HG02981 (cell line): ENCODE data around the gene DPP10.
"Not testable (repeated sequence)": the region's sequence is repeated elsewhere in the genome, so short reads cannot be mapped to it uniquely, and the experiment has no call there.

ENCODE experiments used
- ATAC-seq: cut with Tn5 transposase; IDR thresholded peaks from one replicate; pipeline ENCODE4 v1.9.1; 2021; ENCODE audit warnings: mild to moderate bottlenecking, moderate library complexity; ENCODE audit not compliant: unreplicated experiment

DPP10 gene

DNA sequence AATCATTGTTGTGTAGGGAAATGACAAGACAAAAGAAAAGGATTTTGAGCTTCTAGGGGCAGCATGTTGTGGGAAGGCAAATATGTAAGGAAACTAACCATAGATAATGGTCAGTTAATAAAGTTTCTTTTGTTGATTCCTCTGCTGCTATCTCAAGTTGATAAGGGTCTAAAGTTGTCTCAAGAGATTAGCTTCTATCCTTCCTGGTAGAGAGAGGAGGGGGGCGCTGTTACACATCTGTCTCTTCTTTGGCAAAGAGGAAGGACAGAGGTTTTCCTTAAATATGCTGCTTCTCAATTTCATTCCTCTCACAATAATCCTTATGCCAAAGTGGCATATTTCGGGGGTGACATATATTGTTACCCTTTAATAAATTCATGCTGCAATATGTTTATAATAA is 944.0 kb downstream of the DPP10 start:
- no peak for ATAC-seq

DNA sequence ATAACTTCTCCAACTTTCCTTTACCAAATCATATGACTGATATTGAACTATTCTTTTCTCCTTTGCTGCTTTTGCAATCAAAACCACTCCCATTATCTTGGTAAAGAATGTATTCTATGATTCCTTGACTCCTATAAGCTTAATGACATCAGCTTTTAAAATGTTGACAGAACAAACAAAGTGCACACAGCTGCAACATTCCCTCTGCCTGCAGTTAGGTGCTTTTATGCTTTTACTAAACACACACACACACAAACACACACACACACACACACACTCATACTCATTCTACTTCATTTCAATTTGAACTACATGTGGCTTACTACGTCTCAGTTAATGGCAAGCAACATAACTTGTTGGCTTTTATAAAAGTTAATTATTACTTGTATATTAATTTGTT is 946.6 kb downstream of the DPP10 start:
- no peak for ATAC-seq

DNA sequence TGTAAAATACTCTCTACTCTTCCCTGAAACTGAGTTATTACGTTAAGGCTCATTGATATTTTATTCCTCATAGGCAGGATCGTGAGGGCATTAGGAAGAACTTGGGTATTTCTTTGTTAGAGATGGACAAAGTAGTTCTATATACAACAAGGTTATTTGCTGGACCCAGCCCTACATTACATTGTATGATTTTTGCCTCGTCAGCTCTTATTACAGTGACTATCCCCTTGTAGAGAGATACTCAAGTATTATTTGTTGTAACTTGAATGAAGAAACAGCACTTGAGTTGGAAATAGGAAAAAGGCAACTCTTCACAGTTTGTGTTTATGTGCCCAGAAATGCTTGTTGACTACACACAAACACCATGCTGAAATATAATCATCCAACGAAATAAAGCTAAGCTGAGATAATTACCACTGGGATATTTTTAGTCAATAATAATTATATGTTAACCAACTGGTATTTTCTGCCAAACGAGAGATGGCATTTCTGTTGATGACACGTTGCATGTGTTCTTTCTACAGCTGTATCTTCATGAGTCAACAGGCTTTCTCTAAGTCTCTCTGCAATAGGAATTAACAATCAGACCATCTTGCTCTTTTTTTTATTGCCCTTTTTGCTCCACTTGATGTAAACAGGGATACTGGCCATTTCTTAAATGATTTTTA is 947.6 kb downstream of the DPP10 start:
- no peak for ATAC-seq

DNA sequence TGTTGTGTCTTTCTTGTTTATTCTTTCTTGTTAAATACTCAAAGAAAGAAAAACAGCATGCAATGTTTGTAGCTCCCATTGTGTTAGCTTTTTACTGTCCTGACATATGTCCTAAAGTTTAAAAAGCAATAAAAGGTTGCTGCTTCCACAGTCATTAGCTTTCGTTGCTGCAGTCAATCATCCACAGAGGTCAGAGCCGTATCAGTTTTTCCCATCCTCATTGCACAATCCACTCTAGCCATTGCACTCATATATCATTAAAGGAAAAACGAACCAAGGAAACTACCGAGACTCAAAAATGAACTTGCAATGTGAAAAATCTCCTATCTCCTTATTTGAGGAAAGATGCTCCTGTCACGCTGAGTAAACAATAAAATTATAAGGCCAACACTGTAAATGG is 954.1 kb downstream of the DPP10 start:
- no peak for ATAC-seq

DNA sequence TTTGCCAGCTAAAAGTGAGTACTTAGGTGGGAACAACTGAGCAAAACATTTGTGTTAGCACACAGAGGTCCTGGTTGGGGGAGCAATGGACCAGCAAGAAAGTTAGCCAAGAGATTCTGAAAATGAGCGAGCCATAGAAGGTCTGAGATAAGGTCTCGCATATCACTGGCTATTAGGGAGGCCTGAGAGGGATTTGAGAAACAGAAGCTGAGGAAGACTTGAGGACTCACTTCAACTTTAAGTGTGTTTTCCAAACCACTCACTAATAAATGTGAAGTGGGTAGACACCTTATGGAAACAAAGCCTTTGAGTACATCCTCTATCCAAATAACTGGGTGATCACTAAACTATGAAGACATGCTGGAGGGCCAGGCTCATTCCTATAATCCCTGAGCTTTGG is 958.5 kb downstream of the DPP10 start:
- ATAC-seq: no peak

DNA sequence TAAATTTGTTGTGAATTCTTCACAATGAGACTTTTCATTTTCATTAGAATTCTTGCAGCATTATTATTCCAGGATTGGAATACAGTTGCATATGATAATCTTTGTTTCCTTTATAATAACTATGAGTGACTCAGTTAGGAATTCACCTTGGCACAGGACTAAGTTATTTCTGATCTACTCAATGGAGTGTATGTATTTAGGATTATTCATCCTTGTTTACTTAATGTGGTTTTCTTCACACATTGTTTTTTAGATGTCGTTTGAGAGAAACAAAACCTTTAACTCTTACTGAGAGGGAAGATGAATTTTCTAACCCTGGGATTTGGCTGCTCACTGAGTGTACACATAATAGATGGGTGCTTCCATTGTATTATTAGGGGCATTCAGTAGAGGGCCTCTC is 970.1 kb downstream of the DPP10 start:
- ATAC-seq: no peak

DNA sequence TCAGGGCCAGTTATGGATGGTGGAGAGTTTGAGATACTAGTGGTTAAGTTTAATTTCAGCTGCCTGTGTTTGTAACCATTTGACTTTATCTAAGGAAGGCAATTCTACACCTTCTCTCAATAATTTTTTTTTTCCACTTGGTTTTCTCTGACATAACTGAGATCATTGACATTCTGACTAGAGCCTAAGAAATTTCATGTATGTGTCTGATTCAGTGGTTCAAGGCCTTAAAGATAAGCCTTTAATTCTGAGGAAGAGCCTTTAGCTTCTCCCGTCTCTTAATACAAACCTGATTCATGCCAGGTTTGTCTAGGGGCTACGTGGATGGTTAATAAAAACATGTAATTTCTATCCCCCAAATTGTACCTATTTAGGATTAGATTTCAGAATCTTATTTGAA is 971.4 kb downstream of the DPP10 start:
- no peak for ATAC-seq

DNA sequence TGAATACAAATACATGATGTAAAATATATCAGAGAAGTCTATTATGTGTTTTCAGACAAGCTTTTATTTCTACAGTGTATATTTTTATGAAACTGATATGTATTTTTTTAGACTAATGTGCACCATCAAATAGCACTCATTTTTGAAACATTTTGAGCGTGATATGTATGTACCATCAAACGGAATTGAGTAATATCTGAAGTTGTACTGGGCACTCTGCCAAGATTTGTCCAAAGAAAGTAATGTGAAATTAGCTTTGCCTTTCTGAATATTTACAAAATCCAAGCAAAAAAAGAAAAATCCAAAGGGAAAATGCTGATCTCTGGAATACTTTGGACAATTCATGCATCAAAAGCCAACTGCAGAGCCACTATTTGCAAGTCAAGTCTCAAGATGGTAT is 972.0 kb downstream of the DPP10 start:
- no peak for ATAC-seq

DNA sequence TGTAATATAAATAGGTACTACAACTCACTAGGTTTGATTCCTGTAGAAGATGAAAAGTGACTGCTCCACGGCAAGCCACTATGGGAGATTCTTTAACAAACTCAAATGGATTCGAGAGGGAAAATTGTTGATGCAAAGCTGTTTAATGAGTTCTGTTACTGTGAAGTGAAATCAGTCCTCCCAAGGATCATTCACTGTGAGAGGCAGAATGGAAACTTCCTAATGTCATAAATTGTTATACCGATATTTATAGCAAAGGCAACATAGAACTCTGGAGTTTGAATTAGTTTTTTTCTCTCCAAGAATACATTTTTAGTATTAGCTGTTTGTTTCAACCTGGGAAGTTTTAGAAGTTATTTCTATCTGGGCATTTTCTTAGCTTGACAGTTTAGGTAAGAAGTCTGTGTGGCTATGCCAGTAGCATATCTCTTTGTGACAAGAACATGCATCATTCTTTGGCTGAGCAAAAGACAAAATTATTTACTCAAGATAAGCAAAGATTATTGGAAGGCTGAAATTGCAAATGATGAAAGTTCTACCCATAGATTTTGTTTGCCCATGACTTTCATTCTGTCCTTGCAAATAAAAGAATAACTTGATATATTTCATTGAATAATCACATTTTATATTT is 979.7 kb downstream of the DPP10 start:
- ATAC-seq: no peak

DNA sequence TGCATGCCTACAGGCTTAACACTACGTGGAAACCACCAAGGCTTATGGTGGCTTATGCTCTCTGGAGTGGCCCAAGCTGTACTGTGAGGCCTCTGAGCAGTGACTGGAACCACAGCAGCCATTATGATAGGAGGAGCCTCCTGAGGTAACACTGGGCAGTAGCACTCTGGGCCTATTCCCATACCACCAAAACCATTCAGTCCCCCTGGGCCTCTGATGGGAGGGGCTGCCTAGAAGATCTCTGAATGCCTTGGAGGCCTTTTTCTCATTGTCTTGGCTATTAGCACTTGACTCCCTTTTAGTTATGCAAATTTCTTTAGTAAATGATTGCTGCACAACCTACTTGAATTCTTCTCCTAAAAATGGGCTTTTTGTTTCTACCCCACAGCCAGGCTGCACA is 985.0 kb downstream of the DPP10 start:
- ATAC-seq: no peak

DNA sequence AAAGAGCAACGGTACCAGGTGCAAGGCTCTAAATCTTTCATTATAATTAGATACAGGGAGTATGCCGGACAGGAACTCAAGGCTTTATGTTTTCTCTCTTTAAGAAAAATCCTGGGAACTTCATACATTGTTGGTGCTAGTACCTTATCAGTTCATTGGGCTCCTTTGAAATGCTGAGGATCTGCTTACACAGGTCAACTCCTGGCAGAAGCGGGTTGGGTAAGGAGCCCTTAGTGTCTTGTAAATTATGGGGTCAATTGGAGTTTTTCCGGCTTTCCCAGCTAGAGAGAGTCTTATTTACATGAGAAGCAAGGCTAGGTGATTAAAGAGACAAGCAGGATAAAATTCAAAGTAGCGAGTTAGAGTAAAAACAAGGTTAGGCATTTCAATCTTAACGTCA is 998.3 kb downstream of the DPP10 start:
- not testable (repeated sequence) for ATAC-seq

DNA sequence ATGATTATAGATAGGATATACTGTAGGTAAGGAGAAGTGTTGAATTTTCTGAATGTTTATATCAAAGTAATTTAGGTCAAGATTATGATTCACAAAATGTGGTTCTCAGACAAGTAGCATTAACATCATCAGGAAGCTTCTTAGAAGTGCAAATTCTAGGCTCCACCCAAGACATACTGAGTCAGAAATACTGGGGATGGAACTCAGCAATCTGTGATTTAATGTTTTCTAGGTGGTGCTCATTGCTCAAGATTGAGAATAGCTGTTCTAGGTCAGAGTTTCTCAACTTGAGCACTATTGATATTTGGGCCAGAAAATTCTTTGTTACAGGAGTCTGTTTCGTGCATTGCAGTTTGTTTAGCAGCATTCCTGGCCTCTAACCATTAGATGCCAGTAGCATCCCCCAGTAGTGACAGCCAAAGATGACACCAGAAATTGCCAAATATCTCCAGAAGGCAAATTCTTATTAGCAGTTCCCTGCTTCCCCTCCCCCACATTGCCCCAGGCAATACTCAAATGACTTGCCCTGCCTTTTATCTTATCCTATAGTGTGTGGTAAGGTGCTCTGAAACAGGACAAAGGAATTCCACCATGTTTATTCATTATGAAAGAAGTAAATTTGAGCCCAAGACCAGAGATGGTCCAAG is 1001.2 kb downstream of the DPP10 start:
- no peak for ATAC-seq

DNA sequence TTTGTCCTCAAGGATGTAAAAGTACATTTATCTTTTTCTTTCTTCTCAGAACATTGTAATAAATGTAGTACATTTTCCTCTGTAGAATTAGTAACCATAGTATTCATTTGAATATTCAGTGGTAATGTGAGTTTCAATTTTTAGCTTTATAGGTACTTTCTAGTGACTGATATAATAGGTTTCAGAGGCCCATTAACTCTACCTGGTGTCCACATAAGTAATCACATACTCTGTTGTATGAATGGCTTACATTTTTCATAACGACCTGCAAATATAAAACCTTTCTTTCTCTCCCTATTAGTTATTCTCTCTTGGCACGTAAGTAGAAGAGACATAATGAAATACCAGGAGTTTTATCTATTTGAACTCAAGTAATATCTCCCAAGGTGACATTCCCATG is 1017.6 kb downstream of the DPP10 start:
- no peak for ATAC-seq

DNA sequence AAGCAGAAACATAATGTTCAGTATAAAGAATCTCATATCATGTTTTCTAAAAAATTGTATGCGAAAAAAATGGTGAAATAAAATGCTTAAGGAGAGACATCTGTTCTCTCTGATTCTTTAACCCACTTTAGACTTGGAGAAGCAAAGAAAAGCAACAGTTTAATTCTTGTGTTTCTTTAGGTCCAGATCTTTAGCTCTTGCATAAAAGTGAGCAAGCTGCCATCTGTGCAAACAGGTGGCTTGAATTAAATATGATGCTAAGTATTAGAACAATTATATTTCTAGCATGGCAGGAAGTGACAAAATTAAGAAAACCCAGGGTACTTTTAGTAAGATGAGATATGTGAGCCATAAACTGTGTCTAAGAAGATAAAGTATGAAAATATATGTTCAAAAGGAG is 1038.3 kb downstream of the DPP10 start:
- no peak for ATAC-seq

DNA sequence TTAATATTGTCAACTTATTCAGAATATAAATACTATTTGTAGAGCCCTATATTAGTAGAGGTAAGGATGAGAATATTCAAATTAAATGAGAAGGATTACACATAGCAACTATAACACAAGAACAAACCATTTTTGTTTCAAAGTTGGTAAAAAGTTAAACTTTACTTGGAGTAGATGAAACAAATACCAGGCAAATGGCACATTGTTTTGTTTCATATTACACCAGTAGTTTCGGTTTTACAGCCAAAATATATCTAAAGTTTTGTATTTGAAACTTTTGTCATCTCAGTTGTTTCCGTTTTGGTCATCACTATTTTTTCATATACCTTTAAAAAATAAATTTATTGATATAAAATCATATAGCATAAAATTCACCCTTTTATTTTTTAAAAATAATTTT is 1039.4 kb downstream of the DPP10 start:
- no peak for ATAC-seq

DNA sequence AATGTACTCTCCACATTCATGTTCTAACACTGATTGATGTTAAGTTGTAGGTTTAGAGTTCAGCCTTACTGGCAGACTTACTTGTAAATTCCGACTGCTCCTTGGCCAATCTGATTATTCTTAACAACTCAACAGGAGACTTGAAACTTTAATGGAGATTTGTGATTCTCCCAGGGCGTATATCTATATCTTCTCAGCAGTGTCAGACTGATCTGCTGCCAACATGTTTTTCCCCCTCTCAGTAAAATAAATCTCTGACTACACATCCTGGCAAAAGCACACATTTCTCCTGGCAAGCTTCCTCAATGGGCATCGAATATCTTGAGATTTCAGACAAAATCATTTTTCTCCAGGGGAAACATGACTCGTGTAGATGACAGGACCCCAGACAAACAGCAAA is 1041.2 kb downstream of the DPP10 start:
- no peak for ATAC-seq

DNA sequence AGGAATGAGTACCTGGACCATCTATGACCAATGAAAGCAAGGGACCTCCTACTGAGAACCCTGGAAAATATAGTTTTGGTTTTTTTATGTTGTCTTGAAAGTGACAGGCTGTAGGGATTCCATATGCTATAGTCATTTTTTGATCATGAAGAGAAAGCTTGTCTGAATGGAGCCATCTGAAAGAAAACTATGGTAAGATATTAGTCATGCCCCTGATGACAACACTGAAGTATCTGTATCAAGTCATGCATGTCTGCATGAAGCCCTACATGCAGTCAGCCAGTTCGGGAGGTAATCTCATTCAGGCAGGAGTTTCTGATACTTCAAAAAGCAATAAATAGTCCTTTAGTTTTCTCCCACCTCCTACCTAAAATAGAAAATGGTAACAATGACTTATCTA is 1042.0 kb downstream of the DPP10 start:
- no peak for ATAC-seq

DNA sequence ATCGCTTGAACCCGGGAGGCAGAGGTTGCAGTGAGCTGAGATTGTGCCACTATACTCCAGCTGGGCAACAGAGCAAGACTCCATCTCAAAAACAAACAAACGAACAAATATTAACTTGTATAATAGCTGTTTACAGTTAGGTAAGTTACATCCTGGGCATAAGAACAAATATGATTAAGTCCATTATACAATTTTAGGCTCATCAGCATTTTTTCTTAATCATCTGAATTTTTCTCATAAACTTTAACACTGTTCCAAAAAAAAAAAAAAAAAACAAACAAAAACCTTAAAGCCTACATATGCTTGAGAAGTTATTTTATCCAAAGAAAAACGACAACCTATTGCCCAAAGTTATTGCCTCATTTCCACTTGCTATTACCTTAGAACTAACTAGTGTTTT is 1042.5 kb downstream of the DPP10 start:
- ATAC-seq: no peak

DNA sequence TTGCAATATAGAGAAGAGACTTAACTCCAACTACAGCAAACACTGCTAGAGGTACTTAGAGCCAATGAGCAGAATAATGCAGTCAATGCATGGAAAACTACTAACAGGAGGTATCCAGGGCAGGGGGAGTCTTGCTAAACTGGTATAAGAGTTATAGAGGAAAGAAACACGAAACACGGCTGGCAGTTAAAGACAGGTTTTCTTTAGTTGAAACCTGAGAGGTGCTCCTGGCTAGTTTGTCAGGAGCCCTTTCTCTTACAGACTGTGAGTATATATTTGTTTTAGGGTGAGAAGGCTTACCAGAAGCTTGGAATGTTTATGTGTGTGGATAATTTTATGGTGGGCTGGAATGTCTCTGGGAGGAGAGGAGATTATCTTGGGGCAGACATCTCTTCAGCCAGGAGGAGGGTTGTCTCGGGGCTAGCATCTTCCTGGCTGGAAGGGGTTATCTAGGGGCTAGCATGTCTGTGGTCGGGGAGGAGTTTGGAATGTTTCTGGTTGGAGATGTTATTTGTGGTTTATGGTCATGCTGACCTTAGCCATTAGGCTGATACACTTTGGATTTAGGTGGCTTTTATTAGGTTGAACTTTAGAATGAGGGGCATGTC is 1048.8 kb downstream of the DPP10 start:
- ATAC-seq: no peak

DNA sequence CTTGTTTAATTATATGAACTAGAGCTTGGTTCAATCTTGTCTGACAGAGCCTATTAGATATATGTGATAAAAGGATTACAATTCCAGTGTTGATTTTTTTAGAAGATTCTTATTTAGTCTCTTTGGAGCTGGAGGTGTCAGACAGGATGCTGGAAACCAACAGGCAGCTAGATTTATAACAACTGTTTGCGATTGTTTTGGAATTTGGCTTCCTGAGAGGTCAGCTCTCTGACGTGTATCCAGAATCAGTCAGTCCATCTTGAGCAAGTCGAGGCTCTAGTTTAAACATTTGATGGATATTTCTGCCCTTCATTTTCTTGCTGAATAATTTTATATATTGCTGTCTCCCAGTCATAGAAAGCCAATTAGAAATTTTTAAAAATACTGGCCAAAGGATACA is 1062.9 kb downstream of the DPP10 start:
- no peak for ATAC-seq

DNA sequence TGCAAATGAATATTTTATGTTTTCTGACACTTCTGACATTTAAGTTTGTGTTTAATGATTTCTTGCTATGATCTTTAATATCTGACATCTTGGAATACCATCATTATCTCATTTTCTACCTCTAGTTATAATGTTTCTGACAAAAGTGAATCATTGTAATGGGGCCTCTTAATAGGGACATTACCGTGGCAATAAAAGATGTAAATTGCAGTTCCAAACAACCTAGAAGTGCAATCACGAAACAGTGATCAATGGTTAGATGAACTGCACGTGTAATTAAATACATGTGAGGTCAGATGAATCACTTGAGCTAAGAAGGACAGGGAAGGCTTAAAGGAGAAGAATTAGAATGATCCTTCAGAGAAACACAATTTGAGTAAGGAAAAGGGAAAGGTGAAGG is 1078.3 kb downstream of the DPP10 start:
- no peak for ATAC-seq

DNA sequence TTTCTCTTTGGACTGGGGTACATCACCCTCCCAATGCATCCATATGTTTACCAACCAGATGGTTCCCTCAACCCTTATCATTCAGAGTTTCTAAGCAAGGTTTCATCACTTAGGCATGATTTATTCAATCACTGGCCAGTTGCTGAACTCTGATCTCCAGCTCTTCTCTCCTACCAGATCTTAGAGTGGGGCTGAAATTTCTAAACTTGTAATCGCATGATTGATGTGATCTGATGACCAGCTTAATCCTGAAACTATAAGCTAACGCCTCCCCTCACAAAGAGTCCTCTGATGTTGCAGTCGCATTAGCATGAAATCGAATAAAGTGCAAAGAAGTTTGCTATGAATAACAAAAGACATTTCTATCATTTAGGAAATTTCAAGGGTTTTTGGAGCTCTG is 1082.0 kb downstream of the DPP10 start:
- ATAC-seq: no peak
